DND-41 (cell line): ENCODE measurements around the gene AKNA.

Source experiments
- CTCF ChIP-seq: IDR thresholded peaks from 2 replicates; pipeline ENCODE4 v1.5.1; 2012; ENCODE audit warnings: borderline replicate concordance, low read length, moderate library complexity, mild to moderate bottlenecking; ENCODE audit not compliant: poor library complexity, severe bottlenecking; ENCODE audit errors: extremely low read depth
- EZH2 ChIP-seq: IDR thresholded peaks from 3 replicates; pipeline ENCODE4 v1.6.1; 2012; ENCODE audit warnings: borderline replicate concordance, low read depth, mild to moderate bottlenecking, moderate library complexity, low read length, inconsistent platforms; ENCODE audit not compliant: severe bottlenecking

DNA sequence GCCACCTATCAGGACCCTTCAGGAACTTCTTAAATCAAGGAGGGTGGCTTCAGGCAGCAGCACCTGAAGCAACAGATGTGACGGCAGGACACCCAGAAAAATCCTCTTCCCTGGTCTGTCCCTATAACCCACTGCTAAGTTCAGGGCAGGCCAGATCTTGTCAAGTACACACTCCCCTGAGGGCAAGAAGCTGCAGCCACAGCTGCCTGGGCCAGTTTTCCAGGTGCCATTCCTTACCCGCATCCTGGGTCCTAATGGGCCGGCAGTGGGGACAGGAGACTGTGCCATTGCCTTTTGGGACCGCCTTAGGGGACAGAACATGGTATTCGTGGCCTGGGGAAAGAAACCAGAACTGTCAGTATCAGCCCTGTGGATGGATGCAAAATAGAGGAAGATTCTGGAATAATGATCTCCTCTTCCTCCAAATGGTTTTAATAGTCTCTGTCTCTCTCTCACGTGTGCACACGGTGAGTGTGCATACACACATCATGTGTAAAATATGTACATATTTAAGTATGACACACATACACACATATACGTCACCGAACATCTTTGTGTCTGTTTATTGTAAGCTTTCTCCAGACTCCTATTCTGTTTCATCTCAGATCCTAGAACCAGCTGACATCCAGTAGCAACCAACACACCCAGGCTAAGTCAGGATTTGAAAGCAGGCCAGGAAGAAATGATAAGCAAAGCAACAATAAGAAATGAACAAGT, 44.2 kb downstream of the AKNA start:
- TF ChIP-seq CTCF (no peak), EZH2 (no peak)
